CD4-positive, CD25-positive, alpha-beta regulatory T cell (primary cell): ENCODE measurements around the gene PAX3. TPM values are rescaled to one million over a fixed set of nuclear protein-coding genes. Genes with fewer than 3 reads are reported as not detected.
A peak's percentile ranks its signal among the peaks of the same experiment; 100 is the strongest.

Source experiments
- ATAC-seq, 2 donors: fragments of 150-1000 bp; cut with Tn5 transposase; one replicate each; pipeline ENCODE4 v1.10.0; 2021; ENCODE audit warnings: low read depth in 2 of 2, moderate number of reproducible peaks in 2 of 2, moderate library complexity in 1 of 2
- DNase-seq, 3 donors: peaks; one replicate each; pipeline versions ENCODE4 v3.0.0 to v3.0.0-alpha.2; 2012 to 2022; ENCODE audit warnings: mixed read lengths in 1 of 3
- H3K27ac ChIP-seq: one replicate; pipeline ENCODE4 v1.7.0; 2013; ENCODE audit warnings: mild to moderate bottlenecking, low read length; ENCODE audit not compliant: insufficient read depth, poor library complexity, severe bottlenecking
- H3K27me3 ChIP-seq: one replicate; pipeline ENCODE4 v1.7.0; 2013; ENCODE audit warnings: low read length; ENCODE audit not compliant: control insufficient read depth, insufficient read depth
- H3K36me3 ChIP-seq: one replicate; pipeline ENCODE4 v1.7.0; 2013; ENCODE audit warnings: mild to moderate bottlenecking, low read length, moderate library complexity; ENCODE audit not compliant: control insufficient read depth, insufficient read depth
- H3K4me1 ChIP-seq: 2 replicates; pipeline ENCODE4 v1.7.0; 2013; ENCODE audit warnings: mild to moderate bottlenecking, low read length; ENCODE audit not compliant: insufficient read depth, control insufficient read depth, poor library complexity, severe bottlenecking
- H3K4me3 ChIP-seq: one replicate; pipeline ENCODE4 v1.7.0; 2013; ENCODE audit warnings: low read depth, mild to moderate bottlenecking, low read length, moderate library complexity
- H3K9me3 ChIP-seq, 2 experiments: 1 replicate in 1 of 2; 2 replicates in 1 of 2; pipeline ENCODE4 v1.7.0; 2013; ENCODE audit warnings: low read length in 2 of 2, mild to moderate bottlenecking in 1 of 2, moderate library complexity in 1 of 2; ENCODE audit not compliant: control insufficient read depth in 2 of 2
- H3K27ac Mint-ChIP-seq, 3 donors: one replicate each; pipeline ENCODE4 v1.8.0; 2020 to 2022; ENCODE audit warnings: mild to moderate bottlenecking in 3 of 3, mixed read lengths in 3 of 3, moderate library complexity in 2 of 3
- H3K27me3 Mint-ChIP-seq: one replicate; pipeline ENCODE4 v1.8.0; 2022; ENCODE audit warnings: mild to moderate bottlenecking, mixed read lengths
- H3K36me3 Mint-ChIP-seq: one replicate; pipeline ENCODE4 v1.8.0; 2020; ENCODE audit warnings: mixed read lengths
- H3K4me1 Mint-ChIP-seq, 4 donors: one replicate each; pipeline ENCODE4 v1.8.0; 2020 to 2022; ENCODE audit warnings: mixed read lengths in 4 of 4, mild to moderate bottlenecking in 1 of 4
- H3K4me3 Mint-ChIP-seq, 4 donors: one replicate each; pipeline ENCODE4 v1.8.0; 2020 to 2022; ENCODE audit warnings: mild to moderate bottlenecking in 4 of 4, mixed read lengths in 4 of 4, moderate library complexity in 3 of 4
- H3K9me3 Mint-ChIP-seq, 7 donors: one replicate each; pipeline ENCODE4 v1.8.0; 2020 to 2022; ENCODE audit warnings: mixed read lengths in 7 of 7, mild to moderate bottlenecking in 3 of 7, moderate library complexity in 2 of 7
- polyA plus RNA-seq, 4 donors: library from polyadenylated mRNA; unstranded; fragments of 300-500 nt; fragmentation: Illumina TruSeq; gene quantifications; one replicate each; pipeline ENCODE4 v1.2.3, GENCODE V29; 2021
- total RNA-seq: library from RNA; stranded (reverse); gene quantifications from one replicate; pipeline ENCODE4 v1.2.3, GENCODE V29; 2022

The PAX3 gene
- total and polyA plus RNA-seq, 5 donors from 2014 or later: not detected

- Histone ChIP-seq H3K9me3 (peaks cover 0 to 4% of the 10 kb centered on the region in 2 experiments), H3K27me3 (peaks cover 50% of the 10 kb centered on the region), H3K36me3 (no peaks in the 10 kb centered on the region), H3K4me1 (peaks cover 25% of the 10 kb centered on the region), H3K27ac (no peak overlapping the region), H3K4me3 (no peak overlapping the region)
- H3K27ac Mint-ChIP-seq: no peak overlapping the region
- peaks cover 0 to 20% (median 0%) of the 10 kb centered on the region in 7 donors for H3K9me3 Mint-ChIP-seq
- H3K4me1 Mint-ChIP-seq: peaks cover 7 to 46% (median 22%) of the 10 kb centered on the region in 4 donors
- peak overlapping the region in 3 of 4 donors; percentile 23 to 29 (median 28) for H3K4me3 Mint-ChIP-seq
- DNase-seq (no peak), ATAC-seq (no peak)
- H3K27me3 Mint-ChIP-seq: peaks cover 96% of the 10 kb centered on the region
- H3K36me3 Mint-ChIP-seq: no peaks in the 10 kb centered on the region
Measured at GRCh38 chr2:222293660-222294630, 4.9 kb downstream of the PAX3 start.

- ATAC-seq: no peak
- Histone ChIP-seq H3K36me3 (no peaks in the 10 kb centered on the region), H3K4me1 (peaks cover 25% of the 10 kb centered on the region), H3K27ac (no peak overlapping the region), H3K27me3 (peaks cover 58% of the 10 kb centered on the region), H3K4me3 (no peak overlapping the region), H3K9me3 (peaks cover 0 to 4% of the 10 kb centered on the region in 2 experiments)
- H3K4me1 Mint-ChIP-seq: peaks cover 4 to 40% (median 18%) of the 10 kb centered on the region in 4 donors
- no peaks in the 10 kb centered on the region for H3K36me3 Mint-ChIP-seq
- H3K27ac Mint-ChIP-seq: no peak overlapping the region
- DNase-seq: no peak
- no peak overlapping the region for H3K4me3 Mint-ChIP-seq
- peaks cover 0 to 17% (median 0%) of the 10 kb centered on the region in 7 donors for H3K9me3 Mint-ChIP-seq
- peaks cover 96% of the 10 kb centered on the region for H3K27me3 Mint-ChIP-seq
Measured at GRCh38 chr2:222292149-222293134, 6.4 kb downstream of the PAX3 start.

- peaks cover 96% of the 10 kb centered on the region for H3K27me3 Mint-ChIP-seq
- no peaks in the 10 kb centered on the region for H3K36me3 Mint-ChIP-seq
- H3K27ac ChIP-seq: no peak overlapping the region
- peaks cover 4 to 30% (median 13%) of the 10 kb centered on the region in 4 donors for H3K4me1 Mint-ChIP-seq
- peaks cover 18% of the 10 kb centered on the region for H3K4me1 ChIP-seq
- peaks cover 0 to 13% (median 0%) of the 10 kb centered on the region in 7 donors for H3K9me3 Mint-ChIP-seq
- H3K36me3 ChIP-seq: no peaks in the 10 kb centered on the region
- H3K9me3 ChIP-seq: peaks cover 0 to 2% of the 10 kb centered on the region in 2 experiments
- DNase-seq (no peak), ATAC-seq (no peak)
- peaks cover 63% of the 10 kb centered on the region for H3K27me3 ChIP-seq
- H3K4me3 Mint-ChIP-seq: no peak overlapping the region
- no peak overlapping the region for H3K27ac Mint-ChIP-seq
- no peak overlapping the region for H3K4me3 ChIP-seq
Measured at GRCh38 chr2:222291485-222291841, 7.3 kb downstream of the PAX3 start.

DNA sequence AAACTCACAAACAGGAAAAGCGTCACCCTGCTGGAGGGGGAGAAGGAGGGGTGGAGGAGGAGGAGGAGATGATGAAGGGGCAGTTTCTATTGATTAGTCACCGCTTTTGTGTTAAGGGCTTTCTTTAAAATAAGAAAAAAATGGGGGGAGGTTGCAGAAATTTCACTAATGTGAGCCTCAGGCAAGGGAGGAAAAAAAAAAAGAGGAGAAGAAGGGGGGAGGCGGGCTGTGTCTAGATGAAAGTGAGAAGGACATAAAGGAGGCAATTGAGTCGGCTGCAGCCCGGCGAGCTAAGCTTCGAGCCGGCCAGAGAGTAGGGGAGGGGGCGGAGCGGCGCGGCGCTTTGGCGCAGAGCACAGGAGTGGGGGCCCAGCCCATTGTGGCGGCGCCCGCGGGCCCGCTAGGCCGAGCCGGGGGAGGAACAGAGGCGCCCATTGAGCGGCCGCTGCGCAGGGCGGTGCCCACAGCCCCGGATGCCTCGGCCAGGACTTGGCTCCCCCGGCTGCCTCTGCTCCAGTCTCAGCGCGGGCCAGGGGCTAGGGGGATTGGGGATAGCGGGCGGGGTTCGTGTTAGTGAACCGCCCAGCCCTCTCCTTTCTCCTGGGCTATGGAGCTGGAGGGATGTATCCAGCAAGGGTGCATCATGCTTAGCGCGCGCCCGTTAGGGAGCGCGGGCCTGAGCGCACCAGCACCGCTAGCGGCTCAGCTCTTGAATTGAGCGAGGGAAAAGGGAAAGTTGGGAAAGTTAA lies 7.9 kb downstream of the PAX3 start:
- Histone ChIP-seq H3K4me1 (peaks cover 13% of the 10 kb centered on the region), H3K27me3 (peaks cover 66% of the 10 kb centered on the region), H3K27ac (no peak overlapping the region), H3K4me3 (no peak overlapping the region), H3K9me3 (no peaks in the 10 kb centered on the region), H3K36me3 (no peaks in the 10 kb centered on the region)
- H3K27me3 Mint-ChIP-seq: peaks cover 96% of the 10 kb centered on the region
- no peak overlapping the region for H3K27ac Mint-ChIP-seq
- no peak for DNase-seq
- ATAC-seq: no peak
- peaks cover 0 to 12% (median 0%) of the 10 kb centered on the region in 7 donors for H3K9me3 Mint-ChIP-seq
- H3K4me1 Mint-ChIP-seq: peaks cover 2 to 24% (median 9%) of the 10 kb centered on the region in 4 donors
- H3K4me3 Mint-ChIP-seq: peak overlapping the region in 2 of 4 donors; percentile 32 to 65
- H3K36me3 Mint-ChIP-seq: no peaks in the 10 kb centered on the region

GRCh38 chr2:222290401-222290735 lies 8.4 kb downstream of the PAX3 start:
- Histone ChIP-seq H3K9me3 (no peaks in the 10 kb centered on the region), H3K27ac (no peak overlapping the region), H3K4me1 (peaks cover 7% of the 10 kb centered on the region), H3K27me3 (peaks cover 63% of the 10 kb centered on the region), H3K36me3 (no peaks in the 10 kb centered on the region), H3K4me3 (no peak overlapping the region)
- peaks cover 0 to 12% (median 0%) of the 10 kb centered on the region in 7 donors for H3K9me3 Mint-ChIP-seq
- H3K27ac Mint-ChIP-seq: no peak overlapping the region
- H3K27me3 Mint-ChIP-seq: peaks cover 96% of the 10 kb centered on the region
- ATAC-seq (no peak), DNase-seq (no peak)
- H3K4me1 Mint-ChIP-seq: peaks cover 0 to 19% (median 7%) of the 10 kb centered on the region in 4 donors
- H3K4me3 Mint-ChIP-seq: peak overlapping the region in 2 of 4 donors; percentile 32 to 65
- no peaks in the 10 kb centered on the region for H3K36me3 Mint-ChIP-seq

DNA sequence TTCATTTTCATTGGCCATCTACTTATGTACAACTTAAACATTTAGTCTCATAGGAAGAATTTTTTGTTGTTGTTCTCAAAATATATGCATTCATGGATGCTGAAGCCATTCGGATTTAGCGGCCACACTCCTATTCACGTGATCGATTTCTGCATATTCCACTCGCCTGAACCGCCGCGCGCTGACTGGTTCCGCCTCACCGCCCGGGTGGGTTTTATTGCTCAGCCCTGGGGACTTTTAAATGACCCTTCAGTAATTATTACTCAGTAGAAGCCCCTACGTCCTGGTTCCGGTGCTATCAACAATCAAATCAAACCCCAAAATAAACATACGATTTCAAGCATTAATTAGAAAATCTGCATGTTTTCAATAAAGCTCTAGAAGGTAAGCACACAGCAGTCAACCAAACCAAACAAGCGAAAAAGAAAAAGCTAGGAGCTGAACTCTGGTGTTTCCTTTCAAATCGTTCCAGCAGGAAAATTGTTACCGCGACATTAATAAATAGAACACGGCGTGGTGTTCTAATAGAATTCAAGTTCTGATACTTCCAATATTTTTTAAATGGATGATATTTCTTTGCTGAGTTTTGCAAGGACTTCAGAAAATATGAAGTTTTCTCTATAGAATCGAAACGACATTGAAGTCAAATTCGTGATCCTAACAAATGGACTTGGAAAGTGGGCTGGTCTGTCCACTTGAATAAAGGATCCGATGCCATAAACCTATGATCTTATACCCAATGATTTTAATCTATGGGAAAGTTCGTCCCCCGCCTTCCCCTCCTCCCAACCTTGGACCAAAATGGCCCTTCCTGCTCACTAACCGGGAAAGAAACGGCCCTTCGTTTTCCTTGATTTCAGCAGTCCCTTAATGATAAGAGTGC lies 9.3 kb downstream of the PAX3 start:
- DNase-seq (no peak), ATAC-seq (no peak)
- Histone ChIP-seq H3K4me3 (no peak overlapping the region), H3K27me3 (peaks cover 65% of the 10 kb centered on the region), H3K9me3 (no peaks in the 10 kb centered on the region), H3K36me3 (no peaks in the 10 kb centered on the region), H3K4me1 (no peaks in the 10 kb centered on the region), H3K27ac (no peak overlapping the region)
- no peak overlapping the region for H3K4me3 Mint-ChIP-seq
- peaks cover 0 to 14% (median 2%) of the 10 kb centered on the region in 4 donors for H3K4me1 Mint-ChIP-seq
- H3K9me3 Mint-ChIP-seq: peaks cover 0 to 9% (median 0%) of the 10 kb centered on the region in 7 donors
- peaks cover 96% of the 10 kb centered on the region for H3K27me3 Mint-ChIP-seq
- no peaks in the 10 kb centered on the region for H3K36me3 Mint-ChIP-seq
- no peak overlapping the region for H3K27ac Mint-ChIP-seq
